WTC11 (cell line): ENCODE results near the gene TTC24.
"Not testable (repeated sequence)": the region's sequence is repeated elsewhere in the genome, so short reads cannot be mapped to it uniquely, and the experiment has no call there.

Experiments used
- CTCF ChIP-seq: fragments of 200-600 bp; IDR thresholded peaks from 2 replicates; pipeline ENCODE4 v1.8.0; 2022; ENCODE audit warnings: antibody characterized with exemption
- FOXJ3 ChIP-seq: sonication (generic); formaldehyde crosslinking; IDR thresholded peaks from 2 replicates; pipeline ENCODE4 v1.9.0; 2021; ENCODE audit warnings: missing genetic modification reagents, mild to moderate bottlenecking, borderline replicate concordance
- TF ChIP-seq, protein P1 (sequence below): sonication (generic); formaldehyde crosslinking; IDR thresholded peaks from 2 replicates; pipeline ENCODE4 v1.8.0; 2022; ENCODE audit warnings: missing genetic modification reagents

GRCh38 chr1:156610072-156610471, 30.5 kb downstream of the TTC24 start:
- TF ChIP-seq CTCF, FOXJ3: not testable (repeated sequence)
- TF ChIP-seq, protein P1, sequence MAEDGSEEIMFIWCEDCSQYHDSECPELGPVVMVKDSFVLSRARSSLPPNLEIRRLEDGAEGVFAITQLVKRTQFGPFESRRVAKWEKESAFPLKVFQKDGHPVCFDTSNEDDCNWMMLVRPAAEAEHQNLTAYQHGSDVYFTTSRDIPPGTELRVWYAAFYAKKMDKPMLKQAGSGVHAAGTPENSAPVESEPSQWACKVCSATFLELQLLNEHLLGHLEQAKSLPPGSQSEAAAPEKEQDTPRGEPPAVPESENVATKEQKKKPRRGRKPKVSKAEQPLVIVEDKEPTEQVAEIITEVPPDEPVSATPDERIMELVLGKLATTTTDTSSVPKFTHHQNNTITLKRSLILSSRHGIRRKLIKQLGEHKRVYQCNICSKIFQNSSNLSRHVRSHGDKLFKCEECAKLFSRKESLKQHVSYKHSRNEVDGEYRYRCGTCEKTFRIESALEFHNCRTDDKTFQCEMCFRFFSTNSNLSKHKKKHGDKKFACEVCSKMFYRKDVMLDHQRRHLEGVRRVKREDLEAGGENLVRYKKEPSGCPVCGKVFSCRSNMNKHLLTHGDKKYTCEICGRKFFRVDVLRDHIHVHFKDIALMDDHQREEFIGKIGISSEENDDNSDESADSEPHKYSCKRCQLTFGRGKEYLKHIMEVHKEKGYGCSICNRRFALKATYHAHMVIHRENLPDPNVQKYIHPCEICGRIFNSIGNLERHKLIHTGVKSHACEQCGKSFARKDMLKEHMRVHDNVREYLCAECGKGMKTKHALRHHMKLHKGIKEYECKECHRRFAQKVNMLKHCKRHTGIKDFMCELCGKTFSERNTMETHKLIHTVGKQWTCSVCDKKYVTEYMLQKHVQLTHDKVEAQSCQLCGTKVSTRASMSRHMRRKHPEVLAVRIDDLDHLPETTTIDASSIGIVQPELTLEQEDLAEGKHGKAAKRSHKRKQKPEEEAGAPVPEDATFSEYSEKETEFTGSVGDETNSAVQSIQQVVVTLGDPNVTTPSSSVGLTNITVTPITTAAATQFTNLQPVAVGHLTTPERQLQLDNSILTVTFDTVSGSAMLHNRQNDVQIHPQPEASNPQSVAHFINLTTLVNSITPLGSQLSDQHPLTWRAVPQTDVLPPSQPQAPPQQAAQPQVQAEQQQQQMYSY (CRISPR knock-in tag): not testable (repeated sequence)
